Activated CD8-positive, alpha-beta memory T cell treated with anti-CD3 and anti-CD28 coated beads for 4 hours (primary cell): Measurements from ENCODE around the gene MRPL38.

Experiments used
- DNase-seq, 2 donors: peaks; one replicate each; pipeline ENCODE4 v3.0.0-alpha.2; 2020; ENCODE audit warnings: low read depth in 2 of 2

MRPL38 gene

DNA sequence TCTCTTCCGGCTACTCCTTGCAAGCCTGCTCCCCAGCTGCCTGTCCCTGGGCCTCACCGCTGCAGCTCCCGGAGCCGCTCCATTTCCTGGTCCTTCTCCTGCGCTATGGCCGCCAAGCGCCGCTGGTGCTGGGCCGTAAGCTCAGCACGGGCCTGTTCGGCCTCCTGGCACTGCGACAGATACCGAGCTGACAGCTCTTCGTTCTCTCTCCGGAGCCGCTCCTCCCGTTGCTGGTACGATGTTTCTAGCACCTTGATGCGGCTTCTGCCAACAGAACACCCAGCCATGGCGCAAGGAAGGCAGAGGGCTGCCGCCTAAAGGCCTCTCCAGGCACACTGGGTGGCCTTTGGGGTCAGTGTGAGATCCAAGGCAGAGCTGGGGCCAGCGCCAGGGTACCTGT lies 14.9 kb upstream of the MRPL38 start:
- no peak for DNase-seq

DNA sequence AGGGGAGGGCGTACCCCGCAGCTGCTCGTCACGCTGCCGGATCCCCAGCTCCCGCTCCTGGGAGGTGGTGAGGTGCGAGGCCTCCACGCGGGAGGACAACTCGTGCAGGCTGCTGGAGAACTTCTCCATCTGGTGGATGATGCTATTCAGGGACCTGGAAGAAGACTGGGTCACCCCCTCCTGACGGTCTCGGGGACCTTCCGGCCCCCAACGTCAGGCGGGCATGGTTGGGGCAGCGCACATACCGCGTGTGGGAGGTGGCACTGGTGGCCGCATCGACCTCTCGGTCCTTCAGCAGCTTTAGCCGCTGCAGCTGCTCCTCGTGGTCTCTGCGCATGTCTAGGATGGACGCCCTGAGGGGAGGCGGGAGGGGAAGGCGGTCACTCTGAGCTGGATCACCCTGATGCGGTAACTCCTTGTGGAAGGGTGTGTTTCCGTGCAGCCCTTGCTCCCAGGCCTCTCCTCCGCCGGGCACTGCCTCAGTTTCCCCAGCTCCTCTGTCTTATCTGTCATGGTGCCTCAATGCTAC lies 13.3 kb upstream of the MRPL38 start:
- no peak for DNase-seq

- no peak for DNase-seq
Observed at GRCh38 chr17:75917141-75917916, 12.6 kb upstream of the MRPL38 start.

DNA sequence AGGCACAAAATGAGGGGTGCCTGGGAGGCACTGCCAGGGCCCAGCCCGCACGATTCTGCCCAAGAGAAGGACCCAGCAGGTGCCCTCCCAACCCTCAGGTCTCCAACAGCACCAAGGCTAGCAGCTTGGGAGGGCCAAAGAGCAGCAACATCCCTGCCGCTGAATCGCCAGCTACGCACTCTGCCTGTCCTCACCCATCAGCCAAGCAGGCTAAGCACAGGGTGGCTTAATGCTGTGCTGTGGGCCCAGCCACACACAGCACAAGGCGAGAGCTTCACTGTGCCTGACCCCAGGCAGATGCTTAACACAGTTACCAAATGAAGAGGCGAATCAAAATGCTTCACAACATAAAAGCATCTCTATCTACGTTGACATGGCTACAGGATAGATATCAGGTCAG lies 10.6 kb upstream of the MRPL38 start:
- DNase-seq, result no peak

DNA sequence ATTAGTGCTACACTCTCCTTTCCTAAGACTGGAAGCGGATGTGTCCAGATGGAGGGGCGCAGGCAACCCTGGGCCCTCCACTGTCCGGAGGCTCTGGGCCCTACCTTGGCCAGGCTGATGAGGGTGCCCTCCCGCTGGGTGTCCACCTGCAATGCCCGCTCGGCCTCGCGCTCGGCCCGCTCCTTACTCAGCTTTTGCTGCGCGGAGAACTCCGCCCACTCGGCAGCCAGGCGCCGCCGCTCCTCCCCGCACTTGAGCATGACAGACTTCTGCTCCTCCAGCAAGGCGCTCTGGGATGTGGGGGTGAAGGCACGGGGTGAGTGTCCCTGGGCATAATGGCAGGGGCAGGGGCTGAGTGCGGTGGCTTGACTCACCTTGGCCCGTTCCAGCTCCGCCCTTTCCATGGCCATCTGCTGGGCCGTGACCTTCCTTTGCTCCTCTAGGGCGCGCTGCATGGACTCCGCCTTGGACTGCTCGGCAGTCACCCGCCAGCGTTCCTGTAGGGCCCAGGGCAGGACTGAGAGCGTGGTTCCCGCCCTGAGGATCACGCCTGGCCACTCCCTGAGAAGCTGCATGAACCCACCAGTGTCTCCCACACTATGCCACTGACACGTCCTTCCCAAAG lies 10.1 kb upstream of the MRPL38 start:
- DNase-seq, result no peak

DNA sequence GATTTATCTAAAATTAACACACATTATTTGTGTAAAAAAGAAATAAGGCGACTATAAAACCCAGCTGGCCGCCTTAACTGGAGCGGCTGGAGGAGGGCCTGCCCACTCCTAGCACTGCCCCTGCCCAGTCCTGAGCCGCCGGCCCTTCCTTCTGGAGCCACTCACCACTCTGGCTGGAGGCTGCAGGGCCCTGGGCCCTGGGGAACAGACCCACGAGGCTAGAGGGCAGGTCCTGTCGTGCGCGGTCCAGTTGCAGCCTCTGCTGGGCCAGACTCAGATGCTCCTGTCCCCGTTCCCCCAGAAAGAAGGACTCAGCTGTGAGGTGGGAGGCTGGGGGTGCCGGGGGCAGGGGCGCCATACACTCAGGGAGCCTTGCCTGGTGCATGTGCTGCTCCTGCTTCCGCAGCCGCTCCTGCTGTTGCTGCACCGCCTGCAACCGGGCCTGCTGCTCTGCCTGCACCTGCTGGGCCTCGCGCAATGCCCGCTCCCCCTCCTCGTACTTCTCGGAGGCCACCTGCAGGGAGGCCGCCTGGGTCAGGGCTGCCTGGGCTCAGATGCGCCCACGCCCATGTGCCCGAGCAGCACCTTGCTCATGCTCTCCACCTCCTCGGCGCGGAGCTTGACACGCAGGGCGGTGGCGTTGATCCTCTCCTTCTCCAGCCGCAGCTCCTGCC lies 9.0 kb upstream of the MRPL38 start:
- no peak for DNase-seq

GRCh38 chr17:75910699-75911098 lies 6.0 kb upstream of the MRPL38 start:
- no peak for DNase-seq

DNA sequence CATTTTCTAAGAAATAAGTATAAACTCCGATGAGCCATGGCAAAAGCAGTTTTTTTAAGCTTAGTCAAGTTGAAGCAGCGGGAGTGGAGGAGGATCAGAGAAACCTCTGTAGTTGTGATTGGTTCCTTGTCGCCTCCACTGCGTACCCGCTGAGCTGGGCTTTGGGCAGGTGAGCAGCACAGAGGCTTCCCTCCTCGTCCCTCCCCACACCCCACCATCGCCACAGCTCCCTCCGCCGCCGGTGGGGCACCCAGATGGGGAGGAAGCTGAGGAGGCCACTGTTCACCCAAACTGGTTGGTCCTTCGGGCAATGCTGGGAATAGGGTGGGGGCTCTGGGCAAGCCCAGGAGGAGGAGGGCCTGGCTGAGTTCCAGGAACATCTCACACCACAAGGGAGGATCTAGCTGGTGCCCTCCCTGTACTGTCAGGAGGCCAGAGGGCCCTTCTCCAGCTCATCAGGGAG lies 5.2 kb upstream of the MRPL38 start:
- no peak for DNase-seq

GRCh38 chr17:75909051-75909811 lies 4.5 kb upstream of the MRPL38 start:
- DNase-seq, result no peak

- DNase-seq, result no peak
Observed at GRCh38 chr17:75908201-75908600, 3.5 kb upstream of the MRPL38 start.

GRCh38 chr17:75906143-75906884 lies 1.6 kb upstream of the MRPL38 start:
- DNase-seq, result no peak

DNA sequence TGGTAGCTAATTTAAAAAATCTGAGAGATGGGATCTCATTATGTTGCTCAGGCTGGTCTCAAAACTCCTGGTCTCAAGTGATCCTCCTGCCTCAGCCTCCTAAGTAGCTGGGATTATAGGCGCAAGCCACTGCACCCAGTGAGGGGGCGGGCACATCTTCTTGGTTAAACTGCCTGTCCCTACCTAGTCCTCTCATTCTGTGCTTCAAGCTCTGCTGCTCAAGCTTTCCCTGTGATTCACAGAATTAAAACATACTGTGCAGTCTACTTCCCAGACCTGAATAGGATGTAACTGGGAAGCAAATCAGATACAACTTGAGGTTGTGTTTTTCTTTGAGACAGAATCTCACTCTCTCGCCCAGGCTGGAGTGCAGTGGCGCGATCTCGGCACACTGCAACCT lies 2.3 kb downstream of the MRPL38 start:
- DNase-seq, result no peak

- no peak for DNase-seq
Observed at GRCh38 chr17:75901727-75902126, 3.0 kb downstream of the MRPL38 start.

- no peak for DNase-seq
Observed at GRCh38 chr17:75900691-75901533, 3.8 kb downstream of the MRPL38 start.

- no peak for DNase-seq
Observed at GRCh38 chr17:75899767-75900468, 4.8 kb downstream of the MRPL38 start.

DNA sequence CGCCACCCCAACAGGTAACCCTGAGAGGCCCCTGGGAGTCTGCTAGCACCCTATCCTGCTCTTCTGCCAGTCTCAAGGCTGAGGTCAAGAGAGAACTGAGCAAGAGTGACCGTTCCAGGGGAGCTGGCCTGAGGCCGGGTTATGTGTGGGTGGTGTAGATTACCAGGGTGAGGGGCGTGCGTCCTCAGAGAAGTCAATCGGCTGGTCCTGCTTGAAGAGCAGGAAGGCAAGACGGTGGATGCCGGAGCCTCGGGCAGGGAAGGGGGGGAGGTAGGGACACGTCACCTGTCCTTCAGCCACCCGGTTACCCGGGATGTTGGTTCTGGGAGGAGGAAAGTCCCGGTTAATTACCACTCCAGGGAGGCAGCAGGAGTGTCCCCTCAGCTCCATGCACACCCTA lies 5.3 kb downstream of the MRPL38 start:
- no peak for DNase-seq

DNA sequence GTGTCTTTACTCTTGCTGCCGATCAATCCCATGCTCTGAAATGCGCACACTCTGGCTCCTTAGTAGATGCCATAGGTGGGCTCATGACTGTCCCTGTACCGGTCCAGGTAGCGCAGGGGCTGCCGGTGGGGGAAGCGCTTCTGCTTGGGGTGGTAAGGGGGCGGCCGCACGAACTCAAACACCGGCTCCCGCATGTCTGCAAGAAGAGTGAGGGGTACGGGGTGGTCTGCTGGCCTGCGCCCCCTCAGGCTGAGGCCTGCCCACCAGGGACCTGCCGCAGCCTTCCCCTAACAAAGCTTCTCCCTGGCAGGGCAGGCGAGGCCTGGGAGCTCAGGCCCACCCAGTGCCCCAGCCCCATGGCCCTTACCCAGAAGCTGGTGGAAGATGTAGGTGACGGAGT lies 5.9 kb downstream of the MRPL38 start:
- no peak for DNase-seq

- no peak for DNase-seq
Observed at GRCh38 chr17:75898065-75898464, 6.6 kb downstream of the MRPL38 start.

- no peak for DNase-seq
Observed at GRCh38 chr17:75897160-75898019, 7.3 kb downstream of the MRPL38 start.
